Coronary artery (tissue), 2 donors: ENCODE measurements around the gene B3GALT5.

Experiments used
- DNase-seq: peaks from one replicate; pipeline ENCODE4 v3.0.0-alpha.2; 2017; ENCODE audit warnings: low spot score
- H3K27ac ChIP-seq, 2 donors: fragments of 200-600 bp; sonication (generic); one replicate each; pipeline ENCODE4 v1.5.1; 2016 to 2019
- H3K4me3 ChIP-seq: fragments of 200-600 bp; sonication (generic); 2 replicates; pipeline ENCODE4 v1.5.1; 2016; ENCODE audit warnings: mild to moderate bottlenecking, moderate library complexity
- CTCF ChIP-seq: fragments of 200-600 bp; sonication (generic); IDR thresholded peaks from one replicate; pipeline ENCODE4 v1.5.1; 2019; ENCODE audit warnings: antibody characterized with exemption

B3GALT5 gene

GRCh38 chr21:39595465-39595864 is 17.3 kb upstream of the B3GALT5 start:
- TF ChIP-seq CTCF: no peak
- DNase-seq: no peak
- no peak overlapping the region for H3K27ac ChIP-seq
- H3K4me3 ChIP-seq: no peak overlapping the region

- Histone ChIP-seq H3K4me3 (no peak overlapping the region), H3K27ac (no peak overlapping the region)
- TF ChIP-seq CTCF: no peak
- no peak for DNase-seq
Observed at GRCh38 chr21:39597595-39597994, 15.1 kb upstream of the B3GALT5 start.

DNA sequence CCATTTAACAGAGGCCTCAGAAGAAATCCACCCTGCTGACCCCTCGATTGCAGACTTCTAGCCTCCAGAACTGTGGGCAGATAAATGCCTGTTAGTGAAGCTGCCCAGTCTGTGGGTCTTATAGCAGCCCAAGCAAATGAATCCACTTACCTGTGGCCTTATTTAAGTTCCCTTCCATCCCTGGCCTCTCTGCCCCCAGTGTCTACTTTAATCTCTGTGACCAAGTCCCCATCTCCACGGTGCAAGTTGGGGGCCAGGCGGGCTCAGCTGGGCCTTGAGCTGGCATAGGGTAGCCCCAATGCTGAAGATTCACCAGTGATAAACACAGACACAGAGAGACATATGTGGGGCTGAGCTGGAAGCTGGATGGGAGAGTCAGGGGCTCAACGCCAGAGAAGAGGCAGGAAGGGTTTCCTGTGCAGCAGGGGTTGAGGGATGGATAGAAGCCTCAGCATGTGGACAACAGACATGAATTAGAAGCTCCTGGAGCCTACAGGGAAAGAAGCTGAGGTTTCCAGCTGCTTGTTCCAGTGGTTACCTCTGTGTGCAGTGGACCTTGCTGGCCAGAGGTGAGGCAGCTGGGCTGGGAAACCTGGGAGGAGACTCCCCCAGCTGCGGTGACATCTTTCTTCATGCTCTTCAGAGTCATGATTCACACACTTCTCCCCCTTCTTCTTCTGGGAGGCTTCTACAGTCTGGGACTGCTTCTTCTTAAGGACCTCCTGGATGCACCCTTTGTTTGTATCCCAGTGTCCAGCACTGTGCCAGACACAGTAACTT is 13.4 kb upstream of the B3GALT5 start:
- Histone ChIP-seq H3K27ac (no peak overlapping the region), H3K4me3 (no peak overlapping the region)
- TF ChIP-seq CTCF: no peak
- DNase-seq: no peak

DNA sequence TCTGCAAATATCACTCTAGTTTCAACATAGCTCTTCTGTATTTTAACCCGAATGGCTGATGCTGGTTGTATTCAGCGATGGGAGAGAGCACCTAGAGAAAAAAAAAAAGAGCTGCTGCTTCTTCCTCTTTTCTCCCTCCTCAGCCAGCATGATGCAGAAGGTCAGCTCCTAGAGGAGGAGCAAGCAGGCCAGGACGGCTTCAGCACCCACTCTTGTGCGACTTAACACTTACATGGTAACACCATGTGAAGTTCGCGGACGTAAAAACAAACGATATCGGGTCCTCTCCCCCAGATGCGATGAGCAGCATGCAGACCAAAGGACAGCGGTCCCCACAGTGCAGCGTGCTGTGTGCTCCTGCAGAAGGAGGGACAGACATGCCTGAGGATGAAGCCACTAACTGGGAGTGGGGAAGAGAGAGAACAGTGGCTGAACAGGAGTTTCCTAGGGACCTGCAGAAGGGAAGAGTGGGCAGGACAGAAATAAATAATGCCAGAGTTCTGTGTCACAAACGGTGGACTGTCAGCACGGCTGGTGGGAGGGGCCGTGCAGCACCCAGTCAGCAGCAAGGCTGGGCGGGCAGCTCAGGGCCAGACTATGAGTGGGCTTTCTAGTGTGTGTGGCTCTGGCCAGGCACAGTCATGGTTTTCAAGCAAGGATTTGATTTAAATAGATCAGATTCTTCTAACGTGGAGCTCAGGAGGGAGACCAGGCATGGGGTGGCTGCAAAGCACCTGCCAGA is 11.4 kb upstream of the B3GALT5 start:
- H3K4me3 ChIP-seq: no peak overlapping the region
- no peak for DNase-seq
- no peak overlapping the region for H3K27ac ChIP-seq
- TF ChIP-seq CTCF: no peak

GRCh38 chr21:39602076-39602689 is 10.6 kb upstream of the B3GALT5 start:
- H3K27ac ChIP-seq: no peak overlapping the region
- DNase-seq: no peak
- TF ChIP-seq CTCF: no peak
- H3K4me3 ChIP-seq: no peak overlapping the region

- DNase-seq: no peak
- TF ChIP-seq CTCF: no peak
- Histone ChIP-seq H3K4me3 (no peak overlapping the region), H3K27ac (no peak overlapping the region)
Observed at GRCh38 chr21:39602793-39603192, 9.9 kb upstream of the B3GALT5 start.
